ENCODE measurements around the gene RSBN1L.

- no peak for TF ChIP-seq CTCF (IDR thresholded peaks at IDR 0.05; ENCODE audit: extremely low read depth in 1 of 2, insufficient read depth in 1 of 2, low read depth in 1 of 2, low read length in 2 of 2)
- no peak for TF ChIP-seq MAX (IDR thresholded peaks at IDR 0.05; ENCODE audit: insufficient read depth, insufficient read length)
- no peak for TF ChIP-seq POLR2A (IDR thresholded peaks at IDR 0.05; ENCODE audit: low read depth, low read length)
- no peak for TF ChIP-seq EZH2 (IDR thresholded peaks at IDR 0.05; ENCODE audit: borderline replicate concordance, low read depth, low read length, severe bottlenecking)
- TF ChIP-seq POLR2AphosphoS5 (IDR thresholded peaks at IDR 0.05; ENCODE audit: insufficient read depth, low read depth, low read length): no peak
- TF ChIP-seq MYC (IDR thresholded peaks at IDR 0.05; ENCODE audit: low read depth, low read length): no peak
Observed at GRCh38 chr7:77802557-77803405, 106.5 kb downstream of the RSBN1L start.
